K562 (cell line): ENCODE results near the gene FAXC. TPM values are rescaled to one million over a fixed set of nuclear protein-coding genes. Genes with fewer than 3 reads are reported as not detected.

Experiments
- AFF1 ChIP-seq, 2 experiments: fragments of 450-650 bp; IDR thresholded peaks; 2 replicates each; pipeline ENCODE4 v1.6.1; 2018; ENCODE audit warnings: mild to moderate bottlenecking in 2 of 2, low read depth in 1 of 2; ENCODE audit not compliant: partially characterized antibody in 2 of 2
- HDGF ChIP-seq: fragments of 450-650 bp; IDR thresholded peaks from 2 replicates; pipeline ENCODE4 v1.6.1; 2016
- MCM3 ChIP-seq: fragments of 450-650 bp; IDR thresholded peaks from 2 replicates; pipeline ENCODE4 v1.6.1; 2016
- MEF2D ChIP-seq: conservative IDR thresholded peaks from 2 replicates; pipeline ENCODE4 v1.6.1; 2016; ENCODE audit warnings: low read depth, missing genetic modification characterization, missing compliant biosample characterization
- MGA ChIP-seq: fragments of 450-650 bp; IDR thresholded peaks from 2 replicates; pipeline ENCODE4 v1.6.1; 2016; ENCODE audit warnings: mild to moderate bottlenecking, moderate library complexity
- NUFIP1 ChIP-seq: fragments of 450-650 bp; IDR thresholded peaks from 2 replicates; pipeline ENCODE4 v1.6.1; 2018; ENCODE audit not compliant: partially characterized antibody
- OTX1 ChIP-seq: fragments of 450-650 bp; formaldehyde crosslinking; IDR thresholded peaks from 2 replicates; pipeline ENCODE4 v1.4.0; 2022; ENCODE audit warnings: mild to moderate bottlenecking
- PHF8 ChIP-seq: fragments of 200-600 bp; sonication (generic); IDR thresholded peaks from 2 replicates; pipeline ENCODE4 v1.6.1; 2012; ENCODE audit warnings: mixed run types, mild to moderate bottlenecking, inconsistent platforms, low read length, moderate library complexity, borderline replicate concordance
- POLR2H ChIP-seq: IDR thresholded peaks from 2 replicates; pipeline ENCODE4 v1.6.1; 2016; ENCODE audit warnings: missing genetic modification characterization, low read depth, mild to moderate bottlenecking, control low read depth, missing compliant biosample characterization, moderate library complexity
- SIX5 ChIP-seq, 2 experiments: IDR thresholded peaks; 2 replicates each; pipeline ENCODE4 v1.6.1; 2011; ENCODE audit warnings: low read length in 2 of 2, borderline replicate concordance in 1 of 2, low read depth in 1 of 2, mild to moderate bottlenecking in 1 of 2, moderate library complexity in 1 of 2; ENCODE audit not compliant: insufficient read depth in 1 of 2
- SMAD3 ChIP-seq: fragments of 450-650 bp; formaldehyde crosslinking; conservative IDR thresholded peaks from 2 replicates; pipeline ENCODE4 v1.4.0; 2020; ENCODE audit warnings: mild to moderate bottlenecking
- SOX6 ChIP-seq: fragments of 450-650 bp; IDR thresholded peaks from 2 replicates; pipeline ENCODE4 v1.6.1; 2014; ENCODE audit warnings: mild to moderate bottlenecking
- polyA plus RNA-seq, 8 experiments: library from polyadenylated mRNA; depleted of rRNA in 4 of 8; stranded (reverse) in 5 of 8; unstranded in 3 of 8; fragments of >200 nt; fragmentation: Nextera tagmentation in 2 of 8; fragmentation: Illumina TruSeq in 1 of 8; extraction: Ambion mirVana in 2 of 8; extraction: Trizol in 1 of 8; gene quantifications; 2 replicates each; pipeline versions ENCODE4 v1.2.1 to v1.2.3, GENCODE V29; 2011 to 2014; ENCODE audit warnings: inconsistent platforms in 1 of 8, missing spikeins in 1 of 8
- total RNA-seq, 7 experiments: library from RNA; depleted of rRNA in 6 of 7; stranded (reverse); fragments of >200 nt in 6 of 7; fragmentation: Illumina TruSeq in 2 of 7; extraction: Trizol in 2 of 7; gene quantifications; 2 replicates each; pipeline versions ENCODE4 v1.2.1 to v1.2.3, GENCODE V29; 2011 to 2021; ENCODE audit warnings: low replicate concordance in 1 of 7

FAXC gene
- total and polyA plus RNA-seq, 9 of the 15 experiments (the other 6 are each of a cell fraction or from before 2014, with no cell fraction given), result 0.06 to 0.40 (median 0.13) TPM; not detected in 5

DNA sequence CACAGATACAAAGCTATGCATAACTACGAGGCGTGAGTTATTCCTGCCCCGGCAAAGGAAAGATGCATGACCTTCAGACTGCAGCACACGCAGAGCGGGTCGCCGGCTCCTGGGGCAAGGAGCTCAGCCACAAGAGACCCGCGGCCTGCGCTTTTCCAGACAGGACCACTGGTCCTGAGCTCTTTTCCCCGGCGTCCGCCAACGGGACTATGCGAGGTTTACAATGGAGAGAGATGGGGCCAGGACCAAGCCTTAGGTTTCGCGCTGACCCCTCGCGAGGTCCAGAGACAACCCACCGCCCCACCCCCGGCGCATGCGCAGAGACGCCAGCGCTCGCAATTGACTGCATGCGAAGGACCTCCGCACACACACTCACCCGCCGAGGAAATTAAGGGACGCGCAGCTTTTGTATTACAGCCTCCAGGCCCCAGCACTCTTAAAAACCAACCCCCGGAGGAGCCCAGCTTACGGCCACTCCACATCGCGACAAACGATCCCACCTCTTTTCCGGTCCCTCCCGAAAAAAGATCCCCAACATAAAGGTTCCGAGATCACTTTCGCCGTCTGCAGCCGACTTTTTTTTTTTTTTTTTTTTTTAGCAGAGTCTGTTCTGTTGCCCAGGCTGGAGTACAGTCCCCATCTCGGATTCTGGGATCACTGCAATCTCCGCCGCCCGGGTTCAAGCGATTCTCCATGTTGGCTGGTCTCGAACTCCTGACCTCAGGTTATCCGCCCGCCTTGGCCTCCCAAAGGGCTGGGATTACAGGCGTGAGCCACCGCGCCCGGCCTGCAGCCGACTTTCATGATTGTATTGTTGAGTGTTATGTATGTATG is 44.4 kb upstream of the FAXC start, which contains the start of gene COQ3 (continued):
- TF ChIP-seq MGA, result no peak; the same call in 1 of the 2 replicates
- TF ChIP-seq AFF1 (IDR thresholded peaks at IDR 0.05; ENCODE audit: low read depth in 1 of 2, partially characterized antibody in 2 of 2), result peak in 1 of 2 experiments; percentile 72
- peak; percentile 88 for TF ChIP-seq PHF8
- TF ChIP-seq OTX1 (CRISPR knock-in tag), result no peak
- TF ChIP-seq SIX5 (IDR thresholded peaks at IDR 0.05; ENCODE audit: borderline replicate concordance in 1 of 2, insufficient read depth in 1 of 2, low read depth in 1 of 2, low read length in 2 of 2), result peak in 1 of 2 experiments; percentile 15; a peak in 1 of 4 replicates
- TF ChIP-seq NUFIP1, result no peak
- TF ChIP-seq MCM3, result no peak
- TF ChIP-seq SOX6, result no peak
- no peak for TF ChIP-seq HDGF
- no peak for TF ChIP-seq MEF2D (tag)
- TF ChIP-seq SMAD3, result 0 out of 2 replicates have a peak, but pooled peaks have one; percentile 4
- 0 out of 2 replicates have a peak, but pooled peaks have one; percentile 32 for TF ChIP-seq POLR2H (tag)
